ENCODE results near the gene UPF1.

GRCh38 chr19:18905058-18905456 is 73.3 kb downstream of the UPF1 start:
- no peak for TF ChIP-seq CTCF (IDR thresholded peaks at IDR 0.05)
- TF ChIP-seq POLR2A (IDR thresholded peaks at IDR 0.05) = no peak

All from Peyer's patch (tissue), 4 donors.